ENCODE measurements around the gene KCNC3.

- TF ChIP-seq POLR2A (IDR thresholded peaks at IDR 0.05) (no peak), CTCF (IDR thresholded peaks at IDR 0.05) (no peak), POLR2AphosphoS5 (IDR thresholded peaks at IDR 0.05) (no peak), EP300 (IDR thresholded peaks at IDR 0.05) (no peak)
Observed at GRCh38 chr19:50313812-50314536, 15.2 kb downstream of the KCNC3 start.
